NCI-H2029 treated with DMSO at 0.1 percent for 48 hours (cell line): ENCODE data around the gene CFAP74.

Experiments
- DNase-seq: peaks from one replicate; lab custom pipeline; 2025; lab: John Stamatoyannopoulos, UW

CFAP74 gene

DNA sequence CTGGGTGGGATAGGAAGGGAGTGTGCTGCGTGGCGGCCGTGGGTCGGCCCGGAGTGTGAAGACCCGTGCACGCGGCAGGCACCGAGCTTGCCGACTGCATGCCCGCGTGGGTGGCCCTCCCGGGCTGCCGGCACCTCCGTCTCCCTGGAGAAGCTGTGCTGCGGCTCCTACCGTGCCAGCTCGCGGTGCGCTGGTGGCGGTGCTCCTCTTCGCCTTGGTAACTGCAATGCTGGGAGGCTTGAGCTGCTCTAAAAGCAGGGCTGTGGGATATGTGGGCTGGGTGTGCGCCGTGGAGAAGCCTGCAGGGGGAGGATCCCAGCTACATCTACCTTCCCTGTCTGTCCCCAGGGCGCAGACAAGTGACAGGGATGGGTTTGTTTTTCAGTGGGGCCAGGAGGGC is 18.0 kb upstream of the CFAP74 start:
- no peak for DNase-seq

DNA sequence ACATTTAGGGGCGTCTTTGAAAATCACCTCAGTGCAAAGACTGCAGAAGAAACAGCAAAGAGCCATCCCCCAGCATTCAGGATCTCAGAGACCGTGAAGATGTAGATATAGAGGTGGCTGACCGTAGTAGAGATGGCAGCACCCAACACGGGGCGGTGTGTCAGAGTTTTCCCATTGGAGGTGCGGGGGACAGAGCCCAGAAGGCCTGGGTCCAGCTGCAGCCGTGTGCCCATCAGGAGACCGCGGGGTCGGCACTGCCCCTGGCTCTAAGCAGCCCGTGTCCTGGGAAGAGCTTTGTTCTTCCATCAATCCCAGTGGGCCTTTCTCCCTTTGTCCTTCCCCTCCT is 16.7 kb upstream of the CFAP74 start:
- DNase-seq: no peak

DNA sequence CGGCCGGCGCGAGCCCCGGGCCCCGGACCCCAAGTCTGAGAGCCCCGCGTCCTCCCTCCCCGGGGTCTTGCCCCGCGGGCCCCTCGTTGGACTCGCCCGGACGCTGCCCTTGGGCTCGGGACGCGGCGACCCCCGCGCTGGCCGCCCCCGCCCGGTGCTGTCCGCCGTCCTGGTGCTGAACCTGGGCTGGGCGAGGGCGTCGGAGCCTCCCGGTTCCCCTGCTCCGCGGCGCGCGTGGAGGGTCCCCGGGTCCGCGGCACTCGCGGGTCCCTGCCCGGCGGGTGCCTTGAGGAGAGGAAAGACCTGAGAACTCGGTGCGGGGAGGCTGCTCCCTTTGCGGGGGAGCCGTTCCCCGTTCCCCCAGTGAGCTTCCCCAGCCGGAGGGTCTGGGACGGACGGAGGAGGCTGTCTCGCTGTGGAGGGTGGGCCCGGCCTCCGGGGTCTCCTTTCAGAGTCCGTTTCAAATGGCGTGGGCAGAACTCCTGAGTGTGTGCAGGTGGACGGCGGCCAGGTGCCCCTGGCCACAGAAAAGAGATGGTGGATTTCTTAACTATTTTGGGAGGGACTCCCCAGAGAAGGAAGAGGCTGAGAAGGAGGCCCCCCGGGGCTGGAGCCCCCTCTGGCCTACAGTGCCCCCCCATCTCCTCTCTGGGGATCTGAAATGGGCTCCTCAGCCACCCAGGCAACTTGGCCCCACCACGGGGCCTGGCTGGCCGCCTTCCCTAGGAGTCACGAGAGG is 16.2 kb upstream of the CFAP74 start:
- DNase-seq: no peak

DNA sequence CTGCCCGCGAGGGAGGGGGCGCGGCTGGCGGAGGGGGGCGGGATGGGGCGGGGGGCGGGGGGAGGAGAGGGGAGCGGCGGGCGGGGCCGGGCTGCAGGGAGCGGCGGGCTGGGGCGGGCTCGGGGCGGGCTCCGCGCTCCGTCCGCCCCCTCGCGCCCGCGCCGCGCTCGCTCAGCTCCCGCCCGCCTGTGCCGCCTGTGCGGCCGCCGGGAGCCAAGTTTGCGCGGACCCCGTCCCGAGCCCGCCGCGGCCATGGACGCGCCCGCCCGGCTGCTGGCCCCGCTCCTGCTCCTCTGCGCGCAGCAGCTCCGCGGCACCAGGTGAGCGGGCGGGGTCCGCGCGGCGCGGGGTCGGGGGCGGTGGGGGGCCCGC is 15.6 kb upstream of the CFAP74 start, which contains the start of gene GABRD:
Gene GABRD (plus strand): TSS at position 174 of the 372 bp plus-strand sequence. CDS start 79 bp downstream, at position 253.
- DNase-seq: no peak

DNA sequence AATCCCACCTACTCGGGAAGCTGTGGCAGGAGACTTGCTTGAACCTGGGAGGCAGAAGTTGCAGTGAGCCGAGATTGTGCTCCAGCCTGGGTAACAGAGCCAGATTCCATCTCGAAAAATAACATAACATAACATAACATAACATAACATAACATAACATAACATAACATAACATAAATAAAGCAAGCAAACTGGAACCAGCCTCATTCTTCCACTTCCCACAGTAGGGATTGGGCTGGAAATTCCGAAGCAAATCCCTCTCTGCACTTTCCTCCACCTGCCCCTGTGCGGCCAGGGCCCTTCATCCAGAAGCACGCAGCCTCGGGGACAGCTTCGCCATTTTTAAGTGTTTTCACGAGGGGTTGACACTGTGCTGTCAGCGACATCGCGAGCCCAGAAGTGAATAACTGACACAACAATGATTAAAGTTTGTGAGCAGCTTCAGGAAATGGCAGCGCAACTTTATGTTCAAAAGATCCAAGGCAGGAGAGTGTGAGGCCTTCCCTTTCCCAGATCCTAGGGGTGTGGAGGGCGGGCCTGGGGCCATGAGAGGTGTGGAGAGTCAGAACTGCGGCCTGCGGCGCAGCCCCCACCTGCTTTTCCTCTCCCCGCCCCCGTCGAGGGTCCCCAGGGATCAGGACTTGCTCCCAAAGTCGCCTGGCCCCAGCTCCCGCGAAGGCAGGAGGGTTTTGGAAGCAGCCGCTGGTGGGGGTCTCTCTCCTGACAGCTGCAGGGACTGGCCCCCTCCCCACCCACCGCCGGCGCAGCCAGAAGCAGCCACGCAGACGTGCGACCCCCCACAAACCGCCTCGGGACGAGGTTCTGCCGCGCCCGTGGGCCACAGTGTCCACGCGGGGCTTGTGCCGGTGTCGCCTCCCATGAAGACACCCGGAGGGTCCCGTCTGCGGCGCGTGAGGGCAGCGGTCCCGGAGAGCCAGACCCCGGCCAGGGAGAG is 14.9 kb upstream of the CFAP74 start:
- DNase-seq: no peak

DNA sequence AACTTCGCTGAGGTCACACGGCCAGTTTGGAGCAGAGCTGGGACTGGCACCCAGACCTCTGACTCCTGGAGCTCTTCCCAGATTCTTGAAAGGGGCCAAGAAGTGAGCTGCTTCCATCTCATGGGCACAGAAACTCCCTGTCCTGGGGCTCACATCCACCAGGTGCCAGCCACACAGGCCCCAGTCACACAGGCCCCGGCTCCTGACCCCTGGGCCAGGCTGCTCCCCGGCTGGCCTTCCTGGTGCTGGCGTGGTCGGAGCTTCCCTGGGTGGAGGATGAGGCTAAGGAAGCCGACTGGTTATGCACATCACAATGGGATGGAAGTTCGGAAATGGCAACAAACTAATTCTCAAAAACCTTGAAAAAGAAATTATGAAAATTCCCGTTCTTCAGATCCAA is 12.5 kb upstream of the CFAP74 start:
- DNase-seq: no peak

DNA sequence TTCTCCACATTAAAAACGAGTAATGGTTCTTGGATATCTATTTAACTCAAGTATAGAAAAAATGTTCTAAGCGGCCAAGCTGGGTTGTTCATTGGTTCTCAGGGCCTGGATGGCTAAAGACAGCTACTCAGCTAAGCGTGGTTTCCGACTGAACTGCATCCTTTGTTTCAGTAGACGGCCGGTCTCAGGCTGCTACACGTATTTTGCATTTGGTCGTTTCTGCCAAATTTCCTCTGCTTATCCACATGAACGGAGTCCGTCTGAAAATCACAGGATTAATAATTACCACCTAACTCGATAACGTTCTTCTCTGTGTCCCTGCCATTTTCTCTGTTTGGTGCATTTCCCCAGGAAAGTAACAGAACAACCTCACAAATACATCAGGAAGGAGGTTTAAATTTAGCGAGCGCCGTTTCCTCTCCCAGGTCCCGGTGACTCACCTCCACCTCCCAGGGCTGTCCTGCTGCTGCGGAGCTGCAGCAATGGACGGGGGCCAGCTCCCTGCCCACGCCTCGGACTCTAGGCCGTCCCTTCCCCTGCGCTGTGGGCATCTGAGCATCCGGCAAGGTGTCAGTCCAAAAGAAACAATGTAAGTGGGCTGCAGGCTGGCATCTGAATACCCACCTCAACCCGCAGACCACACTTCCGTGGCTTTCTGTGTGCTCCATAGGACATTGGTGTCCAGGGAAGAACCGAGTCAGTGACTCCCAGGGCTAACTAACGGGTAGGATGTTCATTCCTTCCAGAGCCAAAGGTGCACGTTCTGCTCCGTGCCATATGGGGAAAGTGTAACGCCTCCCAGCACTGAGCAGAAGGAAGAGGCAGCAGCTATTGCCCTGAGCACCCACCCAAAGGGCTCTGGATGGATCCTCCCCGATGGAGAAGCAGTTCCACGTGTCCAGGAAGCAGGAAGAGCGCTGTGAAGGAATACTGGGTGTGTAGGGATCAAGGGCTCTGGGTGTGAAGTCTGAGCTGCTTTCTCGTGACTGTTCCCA is 11.5 kb upstream of the CFAP74 start:
- no peak for DNase-seq

DNA sequence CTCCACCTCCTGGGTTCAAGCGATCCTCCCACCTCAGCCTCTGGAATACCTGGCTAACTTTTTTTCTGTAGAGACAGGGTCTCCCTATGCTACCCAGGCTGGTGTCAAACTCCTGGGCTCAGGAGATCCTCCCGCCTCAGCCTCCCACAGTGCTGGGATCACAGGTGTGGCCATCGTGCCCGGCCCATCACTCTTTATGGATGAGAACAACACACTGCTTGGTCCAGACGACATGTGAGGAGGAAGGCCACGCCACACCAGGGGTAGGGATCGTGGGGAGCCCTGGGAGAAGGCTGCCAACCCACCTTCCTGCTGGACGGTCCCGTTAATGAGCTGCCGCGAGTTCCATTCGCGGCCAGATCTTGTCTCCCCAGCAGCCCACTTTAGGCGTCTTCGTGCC is 10.6 kb upstream of the CFAP74 start:
- no peak for DNase-seq

DNA sequence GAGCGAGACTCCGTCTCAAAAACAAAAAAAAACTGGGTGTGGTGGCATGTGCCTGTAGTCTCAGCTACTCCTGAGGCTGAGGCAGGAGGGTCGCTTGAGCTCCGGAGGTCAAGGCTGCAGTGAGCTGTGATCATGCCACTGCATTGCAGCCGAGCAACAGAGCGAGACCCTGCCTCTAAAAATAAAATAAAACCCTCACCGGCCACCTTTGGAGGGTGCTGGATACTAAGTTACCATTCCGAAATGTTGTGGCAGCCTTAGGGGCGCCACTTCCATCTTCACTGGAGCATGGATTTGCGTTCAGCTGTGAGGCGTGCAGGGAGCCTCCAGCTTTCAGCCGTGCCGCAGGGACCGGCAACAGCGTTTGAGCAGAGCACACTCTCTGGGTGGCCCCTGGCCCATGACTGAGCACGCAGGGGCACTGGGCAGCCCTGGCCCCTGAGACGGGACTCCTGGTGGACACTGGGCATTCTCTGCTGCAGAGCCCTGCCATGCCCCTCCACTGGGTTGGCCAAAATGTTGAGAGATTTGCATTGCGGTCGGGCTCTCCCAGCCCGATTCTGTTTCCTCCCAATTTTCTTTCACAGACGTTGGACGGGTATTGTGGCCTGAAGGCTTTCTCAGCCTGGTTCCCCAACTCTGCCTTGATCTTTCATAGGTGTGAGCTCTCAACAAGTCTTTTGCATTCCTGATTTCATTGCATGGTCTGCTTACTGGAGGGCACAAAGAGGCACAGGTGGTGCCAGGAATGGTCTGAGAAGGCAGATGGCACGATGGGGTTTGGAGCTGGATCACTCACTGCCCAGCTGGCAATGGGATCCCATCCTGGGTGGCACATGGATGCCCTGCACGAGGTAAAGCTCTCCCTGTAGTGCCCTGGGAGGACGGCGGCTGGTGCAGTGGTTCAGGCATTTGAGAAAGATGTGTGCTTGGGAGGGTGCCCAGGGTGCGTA is 5.8 kb upstream of the CFAP74 start:
- no peak for DNase-seq

DNA sequence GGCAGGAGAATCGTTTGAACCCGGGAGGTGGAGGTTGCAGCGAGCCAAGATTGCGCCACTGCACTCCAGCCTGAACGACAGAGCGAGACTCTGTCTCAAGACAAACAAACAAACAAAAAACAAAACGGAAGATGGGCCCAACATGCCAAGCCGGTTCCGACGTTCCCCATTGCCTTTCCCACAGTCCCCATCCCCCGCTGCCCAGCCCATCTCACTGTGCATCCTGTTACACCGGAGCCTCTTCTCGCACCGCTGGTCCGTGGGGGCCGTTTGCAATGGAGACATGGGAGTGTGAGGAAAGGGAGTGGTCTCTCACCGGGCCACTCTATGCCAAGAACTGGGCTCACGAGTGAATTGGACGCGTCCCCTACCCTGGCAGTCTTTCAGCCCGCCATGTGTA is 1.3 kb upstream of the CFAP74 start:
- DNase-seq: no peak

DNA sequence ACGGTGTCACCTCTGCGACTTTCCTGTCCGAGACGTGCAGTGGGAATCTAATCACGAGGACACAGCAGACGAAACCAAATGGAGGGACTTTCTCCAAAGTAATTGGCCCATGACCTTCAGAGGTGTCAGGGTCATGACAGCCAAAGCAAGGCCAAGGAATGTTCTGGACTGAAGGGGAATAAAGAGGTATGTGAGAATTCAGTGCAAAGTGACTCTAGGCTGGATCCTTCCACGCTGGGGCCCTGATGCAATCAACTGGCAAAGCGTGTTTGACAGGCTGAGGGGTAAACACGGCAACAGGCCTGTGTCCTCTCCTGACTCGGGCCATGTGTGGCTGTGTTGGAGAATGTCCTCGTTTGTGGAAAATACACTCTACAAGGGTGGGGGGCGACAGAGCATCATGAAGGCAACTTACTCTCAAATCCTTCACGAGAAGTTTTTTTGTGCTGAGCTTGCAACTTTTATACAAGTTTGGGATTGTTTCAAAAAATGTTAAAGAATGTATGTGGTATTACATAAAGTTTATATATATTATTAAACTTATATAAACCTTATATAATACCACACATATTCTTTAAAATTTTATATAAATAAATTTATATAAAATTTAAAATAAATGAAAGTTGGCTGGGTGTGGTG is 1.7 kb downstream of the CFAP74 start:
- no peak for DNase-seq

DNA sequence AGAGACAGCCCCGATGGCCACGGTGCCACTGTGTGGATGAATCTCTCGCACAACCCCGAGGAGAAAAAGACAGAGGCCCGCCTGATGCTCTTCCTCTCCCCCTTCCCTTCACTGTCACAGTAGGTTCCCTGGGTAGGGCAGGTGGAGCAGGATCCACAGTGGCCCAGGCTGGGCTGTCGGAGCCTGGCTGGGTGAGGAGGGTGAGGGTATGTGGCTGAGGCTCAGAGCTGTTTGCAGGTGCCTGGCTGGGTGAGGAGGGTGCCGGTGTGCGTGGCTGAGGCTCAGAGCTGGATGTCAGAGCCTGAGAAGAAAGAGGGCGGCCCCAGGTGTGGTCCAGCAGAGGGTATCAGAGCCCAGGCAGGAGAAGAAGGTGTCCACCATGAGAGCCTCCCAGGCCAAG is 2.7 kb downstream of the CFAP74 start:
- no peak for DNase-seq

DNA sequence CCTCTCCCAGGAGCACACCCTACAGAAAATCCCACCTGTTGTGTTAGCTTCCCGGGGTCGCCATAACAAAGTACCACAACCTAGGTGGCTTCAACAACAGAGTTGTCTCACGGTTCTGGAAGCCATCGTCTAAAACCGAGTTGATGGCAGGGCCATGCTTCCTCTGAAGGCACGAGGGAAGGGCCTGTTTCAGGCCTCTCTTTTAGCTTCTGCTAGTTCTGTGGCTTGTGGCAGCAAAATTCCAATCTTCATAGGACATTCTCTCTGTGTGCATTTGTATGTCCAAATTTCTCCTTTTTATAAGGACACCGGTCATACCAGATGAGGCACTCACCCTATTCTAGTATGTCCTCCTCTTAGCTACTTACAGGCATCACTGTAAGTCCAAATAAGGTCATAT is 3.2 kb downstream of the CFAP74 start:
- DNase-seq: no peak

DNA sequence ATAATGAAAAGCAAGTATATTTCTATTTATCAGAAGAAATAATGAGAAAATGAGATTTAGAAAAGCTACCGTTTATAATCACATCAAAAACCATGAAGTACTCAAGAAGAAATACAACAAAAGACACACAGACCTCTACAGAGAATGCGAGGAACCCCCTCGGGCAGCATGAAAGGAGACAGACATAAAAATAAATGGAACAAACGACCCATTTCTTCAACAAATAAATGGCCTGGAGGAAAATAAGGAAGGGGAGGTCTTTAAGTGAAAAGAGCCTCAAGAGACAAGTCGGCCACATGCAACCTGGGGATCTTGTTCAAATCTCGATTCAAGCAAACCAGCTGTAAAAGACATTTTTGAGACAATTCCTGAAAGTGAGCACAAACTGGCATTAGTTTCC is 6.0 kb downstream of the CFAP74 start:
- no peak for DNase-seq

DNA sequence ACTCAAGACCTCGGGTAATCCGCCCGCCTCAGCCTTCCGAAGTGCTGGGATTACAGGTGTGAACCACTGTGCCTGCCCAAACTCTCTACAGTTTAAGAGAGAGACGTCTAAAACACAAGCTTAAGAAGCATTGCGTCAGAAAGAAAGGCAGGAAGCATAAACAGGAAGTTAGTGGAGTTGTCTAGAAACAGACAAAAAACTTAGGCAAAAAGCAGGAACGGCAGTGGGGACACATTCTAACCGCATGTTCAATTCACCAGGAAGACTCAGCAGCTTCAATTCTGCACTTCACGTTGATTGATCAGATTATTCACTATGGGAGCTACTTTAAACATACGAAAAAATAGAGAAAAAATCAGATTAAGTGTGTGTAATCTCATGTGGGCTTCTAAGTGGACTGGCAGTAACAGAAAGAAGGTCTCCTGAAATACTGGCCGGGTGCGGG is 7.4 kb downstream of the CFAP74 start:
- DNase-seq: no peak

DNA sequence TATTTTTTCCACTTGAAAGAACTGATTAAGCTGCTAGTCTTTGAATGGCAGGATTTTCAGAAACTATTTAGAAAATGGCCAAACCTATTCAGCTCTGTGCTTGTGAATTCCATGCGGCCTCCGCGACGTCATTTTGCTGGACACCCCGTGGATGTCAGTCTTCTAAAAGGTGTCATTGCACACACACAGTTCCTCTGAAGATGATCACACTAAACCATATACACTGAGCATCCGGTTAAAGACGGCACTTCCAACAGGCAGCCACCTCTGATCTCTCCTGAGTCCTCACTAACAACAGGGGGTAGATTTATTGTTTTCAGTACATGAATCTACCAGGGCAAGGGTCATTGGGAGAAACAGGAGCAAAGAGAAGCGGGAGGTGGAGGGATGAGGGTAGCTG is 9.1 kb downstream of the CFAP74 start:
- no peak for DNase-seq

DNA sequence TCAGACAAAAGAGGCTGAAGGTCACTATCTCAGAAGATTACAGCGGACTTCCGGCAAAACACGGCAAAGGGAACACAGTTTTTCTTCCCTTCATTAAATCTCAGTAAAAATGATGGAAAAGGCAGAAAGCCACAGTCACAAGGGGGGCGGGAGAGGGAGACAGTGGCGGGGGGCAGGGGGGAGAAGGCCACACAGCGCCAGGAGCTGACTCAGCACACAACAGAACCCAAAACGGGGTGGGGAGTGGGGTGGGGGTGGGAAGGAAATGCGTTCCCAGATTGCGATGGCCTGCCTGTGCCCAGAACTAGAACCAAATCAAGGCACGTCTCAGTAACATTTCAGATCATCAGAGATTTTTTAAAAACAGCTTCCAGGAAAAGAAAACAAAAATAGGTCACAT is 13.4 kb downstream of the CFAP74 start:
- DNase-seq: no peak

DNA sequence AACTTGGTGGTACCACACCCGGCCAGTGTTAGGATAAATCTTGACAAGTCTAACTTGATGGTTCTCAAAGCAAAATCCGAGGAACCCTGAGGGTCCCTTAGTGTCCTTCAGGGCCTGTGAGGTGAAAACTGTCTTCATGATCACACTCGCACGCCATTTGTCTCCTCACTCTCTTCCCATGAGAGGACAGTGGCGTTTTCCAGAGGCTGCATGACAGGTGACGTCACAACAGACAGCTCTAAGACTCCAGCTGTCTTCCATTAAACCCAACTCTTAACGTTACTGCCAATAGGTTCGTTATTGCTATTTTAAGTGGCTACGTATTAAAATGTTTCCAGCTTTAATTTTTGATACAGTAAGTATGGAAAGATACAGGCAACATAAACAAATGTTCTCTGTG is 13.8 kb downstream of the CFAP74 start:
- DNase-seq: no peak

DNA sequence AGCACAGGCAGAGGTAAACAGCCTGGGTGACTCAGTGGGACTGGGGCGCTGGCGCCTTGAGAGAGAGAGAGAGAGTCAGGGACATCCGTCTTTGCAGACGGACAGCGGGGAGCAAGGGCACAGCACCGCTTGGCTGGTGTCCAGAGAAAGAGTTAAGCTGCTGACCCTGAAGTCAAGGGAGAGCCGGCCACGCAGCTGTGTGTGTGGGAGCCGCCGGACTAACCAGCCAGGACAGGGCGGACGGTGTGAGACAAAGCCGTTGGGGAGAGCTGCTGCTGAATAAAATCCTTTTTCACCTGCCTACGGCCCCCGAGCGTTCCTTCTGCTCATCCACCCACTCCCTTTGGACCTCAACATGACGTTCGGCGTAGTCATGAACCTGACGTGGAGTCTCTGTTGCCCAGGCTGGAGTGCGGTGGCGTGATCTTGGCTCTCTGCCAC is 14.5 kb downstream of the CFAP74 start:
- no peak for DNase-seq
